Osteoblast (primary cell): ENCODE measurements around the gene PAX2. TPM values are rescaled to one million over a fixed set of nuclear protein-coding genes. Genes with fewer than 3 reads are reported as not detected.

Experiments used
- DNase-seq: peaks from one replicate; pipeline ENCODE4 v3.0.0; 2011; ENCODE audit warnings: low spot score, mixed read lengths; ENCODE audit not compliant: insufficient read length; ENCODE audit errors: missing footprints
- H2AFZ ChIP-seq: 2 replicates; pipeline ENCODE4 v1.6.0; 2011; ENCODE audit warnings: mild to moderate bottlenecking, low read length
- H3K27ac ChIP-seq: 2 replicates; pipeline ENCODE4 v1.5.1; 2011; ENCODE audit warnings: mild to moderate bottlenecking, low read depth, low read length, moderate library complexity
- H3K27me3 ChIP-seq: 2 replicates; pipeline ENCODE4 v1.6.0; 2012; ENCODE audit warnings: mild to moderate bottlenecking, control low read depth, inconsistent platforms, low read length, moderate library complexity; ENCODE audit not compliant: insufficient read depth
- H3K36me3 ChIP-seq: 2 replicates; pipeline ENCODE4 v1.5.1; 2011; ENCODE audit warnings: mild to moderate bottlenecking, low read length, control low read depth, moderate library complexity; ENCODE audit not compliant: insufficient read depth
- H3K4me1 ChIP-seq: 2 replicates; pipeline ENCODE4 v1.5.1; 2011; ENCODE audit warnings: mild to moderate bottlenecking, low read length, control low read depth, moderate library complexity; ENCODE audit not compliant: insufficient read depth
- H3K4me2 ChIP-seq: 2 replicates; pipeline ENCODE4 v1.6.0; 2011; ENCODE audit warnings: mild to moderate bottlenecking, low read length; ENCODE audit not compliant: insufficient read depth
- H3K4me3 ChIP-seq: fragments of 200-600 bp; sonication (generic); 3 replicates; pipeline ENCODE4 v1.5.1; 2012; ENCODE audit warnings: mild to moderate bottlenecking, low read length, inconsistent platforms; ENCODE audit not compliant: insufficient read depth
- H3K79me2 ChIP-seq: 2 replicates; pipeline ENCODE4 v1.6.0; 2012; ENCODE audit warnings: mild to moderate bottlenecking, low read length, control low read depth, inconsistent platforms; ENCODE audit not compliant: insufficient read depth
- H3K9me3 ChIP-seq: 2 replicates; pipeline ENCODE4 v1.5.1; 2011; ENCODE audit warnings: low read depth, low read length, control low read depth
- H4K20me1 ChIP-seq: 2 replicates; pipeline ENCODE4 v1.6.0; 2012; ENCODE audit warnings: mild to moderate bottlenecking, low read length, control low read depth; ENCODE audit not compliant: insufficient read depth
- total RNA-seq: library from RNA; depleted of rRNA; stranded (reverse); fragments of >200 nt; gene quantifications from 2 replicates; pipeline ENCODE4 v1.2.3, GENCODE V29; 2012
- TF ChIP-seq, protein P1 (sequence below): IDR thresholded peaks from 2 replicates; pipeline ENCODE4 v1.5.1; 2011; ENCODE audit warnings: mild to moderate bottlenecking, low read depth, low read length, moderate library complexity; ENCODE audit errors: extremely low read depth

Gene PAX2
- total RNA-seq, 1 donor: not detected

DNA sequence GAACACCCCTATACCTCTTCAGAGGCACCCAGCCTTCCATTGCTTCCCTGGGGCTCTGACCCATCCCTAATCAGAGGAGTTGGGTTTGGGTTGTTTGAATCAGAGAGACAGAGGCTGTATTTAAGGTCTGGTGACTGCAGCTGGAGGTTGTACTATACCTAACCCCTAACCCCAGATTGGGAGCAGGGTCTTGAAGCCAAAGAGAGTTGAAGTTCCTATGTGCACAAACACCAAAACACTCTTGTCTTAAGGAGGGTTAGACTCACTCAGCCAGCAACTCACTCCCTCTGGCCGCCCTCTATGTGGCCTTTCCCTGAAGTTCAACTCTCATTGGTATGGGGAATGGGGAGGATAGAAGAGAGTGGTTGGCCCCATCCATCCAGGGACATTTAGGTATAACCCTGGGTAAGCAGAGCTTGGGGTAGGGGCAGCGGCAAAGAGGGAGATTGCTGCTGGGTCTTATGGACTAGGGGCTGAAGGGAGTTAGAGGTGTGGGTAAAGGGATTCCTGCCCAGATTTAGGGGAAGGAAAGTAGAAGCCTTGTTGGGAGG lies 80.0 kb downstream of the PAX2 start:
- TF ChIP-seq, protein P1, sequence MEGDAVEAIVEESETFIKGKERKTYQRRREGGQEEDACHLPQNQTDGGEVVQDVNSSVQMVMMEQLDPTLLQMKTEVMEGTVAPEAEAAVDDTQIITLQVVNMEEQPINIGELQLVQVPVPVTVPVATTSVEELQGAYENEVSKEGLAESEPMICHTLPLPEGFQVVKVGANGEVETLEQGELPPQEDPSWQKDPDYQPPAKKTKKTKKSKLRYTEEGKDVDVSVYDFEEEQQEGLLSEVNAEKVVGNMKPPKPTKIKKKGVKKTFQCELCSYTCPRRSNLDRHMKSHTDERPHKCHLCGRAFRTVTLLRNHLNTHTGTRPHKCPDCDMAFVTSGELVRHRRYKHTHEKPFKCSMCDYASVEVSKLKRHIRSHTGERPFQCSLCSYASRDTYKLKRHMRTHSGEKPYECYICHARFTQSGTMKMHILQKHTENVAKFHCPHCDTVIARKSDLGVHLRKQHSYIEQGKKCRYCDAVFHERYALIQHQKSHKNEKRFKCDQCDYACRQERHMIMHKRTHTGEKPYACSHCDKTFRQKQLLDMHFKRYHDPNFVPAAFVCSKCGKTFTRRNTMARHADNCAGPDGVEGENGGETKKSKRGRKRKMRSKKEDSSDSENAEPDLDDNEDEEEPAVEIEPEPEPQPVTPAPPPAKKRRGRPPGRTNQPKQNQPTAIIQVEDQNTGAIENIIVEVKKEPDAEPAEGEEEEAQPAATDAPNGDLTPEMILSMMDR: no peak
- Histone ChIP-seq H3K4me1 (no peaks in the 10 kb centered on the region), H3K4me2 (no peak overlapping the region), H3K27ac (no peak overlapping the region), H4K20me1 (no peaks in the 10 kb centered on the region), H3K4me3 (no peak overlapping the region), H3K79me2 (no peaks in the 10 kb centered on the region), H3K9me3 (no peaks in the 10 kb centered on the region), H2AFZ (no peak overlapping the region), H3K36me3 (no peaks in the 10 kb centered on the region), H3K27me3 (peaks cover 88% of the 10 kb centered on the region)
- DNase-seq: peak; percentile 83

DNA sequence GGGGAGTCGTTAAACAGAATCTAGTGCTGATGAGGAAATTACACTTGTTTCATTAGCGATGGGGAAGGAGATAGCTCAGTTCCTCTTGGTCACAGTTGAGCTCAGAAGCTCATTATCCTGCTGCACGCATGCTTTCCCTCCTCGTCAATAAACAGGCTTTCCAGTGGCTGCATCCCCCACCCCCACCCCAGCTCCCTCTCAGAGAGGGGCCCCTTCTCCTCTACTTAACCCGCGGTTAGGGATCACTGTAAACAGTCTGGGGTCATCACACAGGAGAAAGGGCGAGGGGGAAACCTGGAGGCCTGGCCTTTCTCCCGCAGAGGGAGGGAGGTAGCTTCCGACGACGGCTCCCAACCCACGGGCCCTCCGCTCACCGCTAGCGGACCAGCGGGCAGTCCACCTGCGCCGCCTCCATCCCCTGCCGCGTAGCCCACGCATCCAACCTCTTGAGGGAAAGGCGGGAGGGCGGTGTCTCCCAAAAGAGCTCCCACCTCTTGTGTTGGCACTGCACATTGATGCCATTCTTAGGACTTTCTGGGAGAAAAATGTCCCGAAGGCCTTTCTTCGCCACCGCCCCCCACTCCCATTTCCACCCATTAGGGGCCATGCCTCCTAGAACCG lies 80.8 kb downstream of the PAX2 start:
- no peaks in the 10 kb centered on the region for H3K9me3 ChIP-seq
- peaks cover 90% of the 10 kb centered on the region for H3K27me3 ChIP-seq
- H3K4me2 ChIP-seq: no peak overlapping the region
- no peaks in the 10 kb centered on the region for H4K20me1 ChIP-seq
- H3K36me3 ChIP-seq: no peaks in the 10 kb centered on the region
- no peaks in the 10 kb centered on the region for H3K79me2 ChIP-seq
- no peak overlapping the region for H3K4me3 ChIP-seq
- no peak overlapping the region for H3K27ac ChIP-seq
- DNase-seq: peak; percentile 86
- no peak overlapping the region for H2AFZ ChIP-seq
- H3K4me1 ChIP-seq: no peaks in the 10 kb centered on the region
- TF ChIP-seq, protein P1: no peak

DNA sequence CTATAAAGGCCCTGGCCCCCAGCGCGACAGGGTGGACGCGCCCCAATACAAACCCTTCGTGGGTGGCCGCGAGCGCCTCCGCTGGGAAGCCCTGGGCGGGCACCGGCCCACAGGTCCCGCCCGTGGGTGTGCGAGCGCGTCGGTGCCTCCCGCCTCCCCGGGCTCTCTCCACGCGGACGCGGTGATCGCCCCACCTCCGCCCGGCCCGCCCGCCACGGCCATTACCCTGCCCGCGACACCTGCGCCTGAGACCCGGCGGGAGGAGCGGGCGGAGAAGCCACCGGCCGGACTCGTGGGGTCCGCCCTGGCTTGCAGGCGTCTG lies 81.2 kb downstream of the PAX2 start:
- no peaks in the 10 kb centered on the region for H4K20me1 ChIP-seq
- H3K27me3 ChIP-seq: peaks cover 90% of the 10 kb centered on the region
- TF ChIP-seq, protein P1: no peak
- H3K4me1 ChIP-seq: no peaks in the 10 kb centered on the region
- no peak overlapping the region for H3K27ac ChIP-seq
- H3K4me2 ChIP-seq: no peak overlapping the region
- H3K79me2 ChIP-seq: no peaks in the 10 kb centered on the region
- H3K4me3 ChIP-seq: no peak overlapping the region
- no peaks in the 10 kb centered on the region for H3K36me3 ChIP-seq
- no peaks in the 10 kb centered on the region for H3K9me3 ChIP-seq
- DNase-seq: no peak
- H2AFZ ChIP-seq: no peak overlapping the region

DNA sequence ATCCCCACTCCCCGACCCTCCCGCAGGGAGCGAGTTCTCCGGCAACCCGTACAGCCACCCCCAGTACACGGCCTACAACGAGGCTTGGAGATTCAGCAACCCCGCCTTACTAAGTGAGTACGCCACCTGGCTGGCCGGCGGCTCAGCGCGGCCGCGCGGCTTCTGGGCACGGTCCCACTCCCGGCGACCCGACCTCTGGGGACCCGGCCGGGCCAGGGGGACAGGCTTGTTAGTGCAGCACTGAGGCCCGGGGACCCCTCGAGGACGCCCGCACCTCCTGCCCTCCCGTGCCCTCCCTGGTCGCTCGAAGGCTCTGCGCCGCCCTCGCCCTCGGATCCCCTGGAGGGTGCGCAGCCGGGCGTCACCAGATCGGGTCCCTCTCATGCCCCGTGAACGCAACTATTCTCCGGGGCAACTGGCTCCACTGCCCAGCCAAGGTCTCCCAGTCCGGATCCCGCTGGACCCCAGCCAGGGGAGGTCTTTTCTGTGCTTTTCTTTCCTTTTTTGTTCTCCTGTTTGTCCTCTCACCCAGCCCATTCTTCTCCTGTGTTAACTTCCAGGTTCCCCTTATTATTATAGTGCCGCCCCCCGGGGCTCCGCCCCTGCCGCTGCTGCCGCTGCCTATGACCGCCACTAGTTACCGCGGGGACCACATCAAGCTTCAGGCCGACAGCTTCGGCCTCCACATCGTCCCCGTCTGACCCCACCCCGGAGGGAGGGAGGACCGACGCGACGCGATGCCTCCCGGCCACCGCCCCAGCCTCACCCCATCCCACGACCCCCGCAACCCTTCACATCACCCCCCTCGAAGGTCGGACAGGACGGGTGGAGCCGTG lies 81.8 kb downstream of the PAX2 start:
- Histone ChIP-seq H3K36me3 (no peaks in the 10 kb centered on the region), H3K27me3 (peaks cover 90% of the 10 kb centered on the region), H3K9me3 (no peaks in the 10 kb centered on the region), H3K4me2 (no peak overlapping the region), H3K79me2 (no peaks in the 10 kb centered on the region), H4K20me1 (no peaks in the 10 kb centered on the region), H2AFZ (no peak overlapping the region), H3K4me3 (no peak overlapping the region), H3K27ac (no peak overlapping the region), H3K4me1 (no peaks in the 10 kb centered on the region)
- TF ChIP-seq, protein P1: no peak
- DNase-seq: peak; percentile 79
